Panc1 (cell line): ENCODE measurements around the gene ASB7. TPM values are rescaled to one million over a fixed set of nuclear protein-coding genes. Genes with fewer than 3 reads are reported as not detected.

ENCODE experiments used
- ATAC-seq: fragments of 200-7000 bp; cut with Tn5 transposase; 2 replicates; pipeline ENCODE4 v1.9.1; 2020; ENCODE audit warnings: mild to moderate bottlenecking, moderate library complexity
- BruUV-seq: library from RNA; stranded (reverse); fragments of 400-500 nt; replicated peaks from 2 replicates; lab custom pipeline; 2021; lab: Mats Ljungman, UMichigan
- CTCF ChIA-PET: fragments of 300-600 bp; sonication (Branson Sonifier 250); formaldehyde crosslinking; loops from one replicate; lab custom pipeline; 2022; ENCODE audit warnings: antibody characterized with exemption; lab: Charles Lee
- POLR2A ChIA-PET: fragments of 300-600 bp; sonication (Branson Sonifier 250); formaldehyde crosslinking; loops from one replicate; lab custom pipeline; 2022; ENCODE audit warnings: antibody characterized with exemption; lab: Charles Lee
- DNase-seq: peaks from one replicate; pipeline ENCODE4 v3.0.0-alpha.2; 2010; ENCODE audit warnings: low read depth, low spot score
- H3K27ac ChIP-seq: 2 replicates; pipeline ENCODE4 v1.5.1; 2011; ENCODE audit warnings: mild to moderate bottlenecking, low read length, inconsistent platforms
- H3K27me3 ChIP-seq: fragments of 200-500 bp; sonication (Bioruptor generic); 2 replicates; pipeline ENCODE4 v1.6.0; 2014; ENCODE audit warnings: low read length, inconsistent platforms; ENCODE audit not compliant: control insufficient read depth, insufficient read depth
- H3K36me3 ChIP-seq: fragments of 200-500 bp; sonication (Bioruptor generic); 2 replicates; pipeline ENCODE4 v1.5.1; 2014; ENCODE audit warnings: inconsistent platforms, mild to moderate bottlenecking, low read length, moderate library complexity; ENCODE audit not compliant: control insufficient read depth, insufficient read depth
- H3K4me1 ChIP-seq: 2 replicates; pipeline ENCODE4 v1.5.1; 2011; ENCODE audit warnings: inconsistent platforms, mild to moderate bottlenecking, low read length, moderate library complexity; ENCODE audit not compliant: control insufficient read depth, insufficient read depth
- H3K4me3 ChIP-seq, 2 experiments: 2 replicates each; pipeline ENCODE4 v1.5.1; 2011 to 2012; ENCODE audit warnings: low read depth in 2 of 2, low read length in 2 of 2, mild to moderate bottlenecking in 2 of 2, inconsistent platforms in 1 of 2, moderate library complexity in 1 of 2
- H3K9me3 ChIP-seq: fragments of 200-500 bp; sonication (Bioruptor generic); 2 replicates; pipeline ENCODE4 v1.5.1; 2014; ENCODE audit warnings: low read depth, mild to moderate bottlenecking, inconsistent platforms, low read length, moderate library complexity; ENCODE audit not compliant: control insufficient read depth, insufficient read depth
- CTCF ChIP-seq: fragments of 450-650 bp; IDR thresholded peaks from 2 replicates; pipeline ENCODE4 v1.5.1; 2017; ENCODE audit warnings: mild to moderate bottlenecking
- POLR2AphosphoS5 ChIP-seq: IDR thresholded peaks from 2 replicates; pipeline ENCODE4 v1.6.1; 2012; ENCODE audit warnings: mild to moderate bottlenecking, low read depth, low read length, moderate library complexity
- REST ChIP-seq, 2 experiments: IDR thresholded peaks; 2 replicates each; pipeline ENCODE4 v1.6.1; 2011 to 2012; ENCODE audit warnings: low read depth in 2 of 2, control low read depth in 1 of 2, low read length in 1 of 2, mild to moderate bottlenecking in 1 of 2, moderate library complexity in 1 of 2; ENCODE audit not compliant: insufficient read depth in 1 of 2
- SIN3A ChIP-seq: IDR thresholded peaks from 2 replicates; pipeline ENCODE4 v1.6.1; 2012; ENCODE audit warnings: low read depth, mild to moderate bottlenecking, low read length, moderate library complexity, borderline replicate concordance; ENCODE audit not compliant: insufficient read depth
- TCF7L2 ChIP-seq: IDR thresholded peaks from 2 replicates; pipeline ENCODE4 v1.6.1; 2011; ENCODE audit warnings: mild to moderate bottlenecking, low read depth, low read length, inconsistent platforms
- in situ Hi-C: cut with HindIII; loops from 2 replicates; pipeline ENCODE4 v1.10.0; 2016; ENCODE audit warnings: low sequenced_read_pairs, low pct_unique_long_range_greater_than_20kb
- intact Hi-C: fragments of 100-400 bp; cut with micrococcal nuclease; formaldehyde crosslinking; loops from one replicate; pipeline ENCODE4 v1.10.0; 2022; ENCODE audit not compliant: unreplicated experiment
- total RNA-seq: library from RNA; stranded (reverse); gene quantifications from one replicate; pipeline ENCODE4 v1.2.1, GENCODE V29; 2021; ENCODE audit not compliant: unreplicated experiment

Gene ASB7
- total RNA-seq, 1 experiment from 2014 or later = 18.1 TPM

- H3K36me3 ChIP-seq = no peaks in the 10 kb centered on the region
- ATAC-seq (no peak), DNase-seq (no peak)
- H3K4me1 ChIP-seq = peaks cover 11% of the 10 kb centered on the region
- ChIA-PET CTCF (no interaction called here), POLR2A (no interaction called here)
- H3K9me3 ChIP-seq = no peaks in the 10 kb centered on the region
- H3K4me3 ChIP-seq = no peak overlapping the region
- in situ Hi-C loops = no loop called here
- intact Hi-C loops = no loop called here
- no peaks in the 10 kb centered on the region for H3K27me3 ChIP-seq
- no TSS peak for BruUV-seq
- H3K27ac ChIP-seq = no peak overlapping the region
- TF ChIP-seq TCF7L2 = no peak
- TF ChIP-seq REST (IDR thresholded peaks at IDR 0.05; ENCODE audit: insufficient read depth in 1 of 2, low read depth in 2 of 2, low read length in 1 of 2) = no peak
- no peak for TF ChIP-seq POLR2AphosphoS5
- TF ChIP-seq CTCF = no peak
Observed at GRCh38 chr15:100658895-100659294, 56.5 kb downstream of the ASB7 start.

GRCh38 chr15:100661156-100661555 is 58.8 kb downstream of the ASB7 start:
- CTCF ChIA-PET = no interaction called here
- H3K27me3 ChIP-seq = no peaks in the 10 kb centered on the region
- no peak overlapping the region for H3K27ac ChIP-seq
- DNase-seq (no peak), ATAC-seq (no peak)
- no peaks in the 10 kb centered on the region for H3K36me3 ChIP-seq
- intact Hi-C loops = no loop called here
- in situ Hi-C loops = no loop called here
- POLR2A ChIA-PET = no interaction called here
- no peaks in the 10 kb centered on the region for H3K9me3 ChIP-seq
- TF ChIP-seq REST (IDR thresholded peaks at IDR 0.05; ENCODE audit: insufficient read depth in 1 of 2, low read depth in 2 of 2, low read length in 1 of 2) = no peak
- no peak for TF ChIP-seq TCF7L2
- TF ChIP-seq SIN3A = no peak
- no peak for TF ChIP-seq POLR2AphosphoS5
- TF ChIP-seq CTCF = no peak
- no TSS peak for BruUV-seq
- peaks cover 11% of the 10 kb centered on the region for H3K4me1 ChIP-seq
- no peak overlapping the region for H3K4me3 ChIP-seq
